Epithelial cell of proximal tubule (primary cell): ENCODE data around the gene SLMAP. TPM values are rescaled to one million over a fixed set of nuclear protein-coding genes. Genes with fewer than 3 reads are reported as not detected.

Experiments
- DNase-seq: peaks from one replicate; pipeline ENCODE4 v3.0.0-alpha.2; 2011; ENCODE audit warnings: low read depth
- H3K4me3 ChIP-seq: 2 replicates; pipeline ENCODE4 v1.5.1; 2011; ENCODE audit warnings: low read depth, mild to moderate bottlenecking, low read length
- total RNA-seq: library from RNA; depleted of rRNA; stranded (reverse); fragments of >200 nt; gene quantifications from 2 replicates; pipeline ENCODE4 v1.2.3, GENCODE V29; 2015
- TF ChIP-seq, protein P1 (sequence below): conservative IDR thresholded peaks from 2 replicates; pipeline ENCODE4 v1.5.1; 2012; ENCODE audit warnings: low read depth, mild to moderate bottlenecking, low read length

The SLMAP gene
- total RNA-seq, 1 donor from 2014 or later: 55.1 TPM

GRCh38 chr3:57833763-57834162 is 77.7 kb downstream of the SLMAP start:
- TF ChIP-seq, protein P1, sequence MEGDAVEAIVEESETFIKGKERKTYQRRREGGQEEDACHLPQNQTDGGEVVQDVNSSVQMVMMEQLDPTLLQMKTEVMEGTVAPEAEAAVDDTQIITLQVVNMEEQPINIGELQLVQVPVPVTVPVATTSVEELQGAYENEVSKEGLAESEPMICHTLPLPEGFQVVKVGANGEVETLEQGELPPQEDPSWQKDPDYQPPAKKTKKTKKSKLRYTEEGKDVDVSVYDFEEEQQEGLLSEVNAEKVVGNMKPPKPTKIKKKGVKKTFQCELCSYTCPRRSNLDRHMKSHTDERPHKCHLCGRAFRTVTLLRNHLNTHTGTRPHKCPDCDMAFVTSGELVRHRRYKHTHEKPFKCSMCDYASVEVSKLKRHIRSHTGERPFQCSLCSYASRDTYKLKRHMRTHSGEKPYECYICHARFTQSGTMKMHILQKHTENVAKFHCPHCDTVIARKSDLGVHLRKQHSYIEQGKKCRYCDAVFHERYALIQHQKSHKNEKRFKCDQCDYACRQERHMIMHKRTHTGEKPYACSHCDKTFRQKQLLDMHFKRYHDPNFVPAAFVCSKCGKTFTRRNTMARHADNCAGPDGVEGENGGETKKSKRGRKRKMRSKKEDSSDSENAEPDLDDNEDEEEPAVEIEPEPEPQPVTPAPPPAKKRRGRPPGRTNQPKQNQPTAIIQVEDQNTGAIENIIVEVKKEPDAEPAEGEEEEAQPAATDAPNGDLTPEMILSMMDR: no peak
- no peak for DNase-seq
- no peak overlapping the region for H3K4me3 ChIP-seq

GRCh38 chr3:57837686-57838085 is 81.6 kb downstream of the SLMAP start:
- no peak for DNase-seq
- TF ChIP-seq, protein P1: no peak

GRCh38 chr3:57838627-57839026 is 82.5 kb downstream of the SLMAP start:
- no peak for DNase-seq
- no peak overlapping the region for H3K4me3 ChIP-seq
- TF ChIP-seq, protein P1: no peak

More at GRCh38 chr3:57837686-57838085, 81.6 kb downstream of the SLMAP start:
- no peak overlapping the region for H3K4me3 ChIP-seq

DNA sequence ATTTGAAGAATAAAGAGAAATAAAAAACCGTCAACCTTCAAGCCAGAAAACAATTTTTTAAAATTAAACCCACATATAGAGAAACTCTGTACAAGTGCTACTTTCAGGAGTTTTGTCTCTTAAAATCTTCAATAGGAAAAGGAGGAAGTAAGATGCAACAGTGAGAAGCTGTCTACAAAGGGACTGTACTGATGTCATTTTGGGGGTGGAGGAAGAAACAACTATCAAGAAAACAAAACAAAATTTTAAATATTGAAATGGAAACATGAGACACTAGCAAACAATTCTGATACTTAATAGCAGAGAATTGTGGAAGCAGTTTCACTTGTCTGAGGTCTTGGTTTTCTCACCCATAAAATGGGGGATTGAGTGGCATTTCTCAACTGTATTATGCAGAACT is 84.4 kb downstream of the SLMAP start:
- TF ChIP-seq, protein P1: no peak

GRCh38 chr3:57841818-57842217 is 85.7 kb downstream of the SLMAP start:
- no peak overlapping the region for H3K4me3 ChIP-seq
- TF ChIP-seq, protein P1: no peak

More for the DNA sequence above, 84.4 kb downstream of the SLMAP start:
- H3K4me3 ChIP-seq: no peak overlapping the region
- DNase-seq: no peak

GRCh38 chr3:57848177-57848738 is 92.1 kb downstream of the SLMAP start:
- H3K4me3 ChIP-seq: no peak overlapping the region
- DNase-seq: no peak
- TF ChIP-seq, protein P1: no peak

More at GRCh38 chr3:57841818-57842217, 85.7 kb downstream of the SLMAP start:
- no peak for DNase-seq

GRCh38 chr3:57851304-57851703 is 95.2 kb downstream of the SLMAP start:
- TF ChIP-seq, protein P1: no peak
- no peak for DNase-seq

More at GRCh38 chr3:57851304-57851703, 95.2 kb downstream of the SLMAP start:
- H3K4me3 ChIP-seq: no peak overlapping the region
